GM20000 (cell line): ENCODE data around the gene C1orf141.

Experiments used
- DNase-seq: peaks from one replicate; pipeline ENCODE4 v3.0.0; 2012; ENCODE audit warnings: low spot score
- CTCF ChIP-seq: IDR thresholded peaks from 2 replicates; pipeline ENCODE4 v1.5.1; 2012; ENCODE audit warnings: mild to moderate bottlenecking, control low read depth; ENCODE audit errors: extremely low read depth, missing control alignments

C1orf141 gene

GRCh38 chr1:67110352-67110751, 24.4 kb downstream of the C1orf141 start:
- DNase-seq, result peak; percentile 30

GRCh38 chr1:67105508-67105907, 29.3 kb downstream of the C1orf141 start:
- DNase-seq, result no peak
- no peak for TF ChIP-seq CTCF

More at GRCh38 chr1:67110352-67110751, 24.4 kb downstream of the C1orf141 start:
- no peak for TF ChIP-seq CTCF

- no peak for DNase-seq
Measured at GRCh38 chr1:67103548-67103947, 31.2 kb downstream of the C1orf141 start.

GRCh38 chr1:67100833-67101232, 33.9 kb downstream of the C1orf141 start:
- no peak for TF ChIP-seq CTCF
- DNase-seq, result no peak

More at GRCh38 chr1:67103548-67103947, 31.2 kb downstream of the C1orf141 start:
- TF ChIP-seq CTCF, result no peak

GRCh38 chr1:67097305-67097704, 37.5 kb downstream of the C1orf141 start:
- no peak for TF ChIP-seq CTCF
- no peak for DNase-seq

GRCh38 chr1:67094191-67094590, 40.6 kb downstream of the C1orf141 start:
- no peak for DNase-seq

GRCh38 chr1:67089685-67090208, 45.0 kb downstream of the C1orf141 start:
- no peak for TF ChIP-seq CTCF
- no peak for DNase-seq

More at GRCh38 chr1:67094191-67094590, 40.6 kb downstream of the C1orf141 start:
- no peak for TF ChIP-seq CTCF
